LNCAP (cell line): ENCODE measurements around the gene SERPINB12.

Experiments used
- CTCF ChIP-seq: fragments of 450-650 bp; IDR thresholded peaks from 2 replicates; pipeline ENCODE4 v1.5.1; 2017; ENCODE audit warnings: mild to moderate bottlenecking

The SERPINB12 gene

DNA sequence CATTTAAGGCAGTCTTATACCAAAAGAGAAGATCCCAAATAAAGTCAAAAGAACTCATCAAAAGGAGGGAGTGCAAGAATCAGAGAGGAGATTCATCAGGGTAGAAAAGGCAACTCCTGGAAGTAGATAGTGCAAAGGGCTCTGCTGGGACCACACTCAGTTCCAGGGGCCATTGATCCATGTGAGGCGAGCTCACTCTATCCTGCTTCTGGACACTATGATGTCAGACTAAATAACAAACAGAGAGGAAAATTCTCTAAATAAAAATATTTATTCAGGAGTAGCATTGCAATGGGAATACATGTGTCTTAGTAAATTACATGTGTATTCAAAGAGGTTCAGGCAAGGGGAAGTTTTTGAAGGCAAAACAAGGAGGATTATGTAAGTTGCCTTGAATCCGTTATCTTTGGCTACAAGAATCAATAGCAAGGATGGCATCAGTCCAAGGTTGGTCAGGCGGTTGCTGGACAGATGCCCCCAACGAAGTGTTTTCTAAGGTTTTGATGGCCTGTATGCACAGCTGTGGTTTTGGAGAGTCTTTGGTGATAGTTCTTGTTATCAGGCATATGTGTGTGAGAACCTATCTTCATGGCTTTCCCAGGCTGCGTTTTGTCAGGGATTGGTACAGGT is 13.2 kb upstream of the SERPINB12 start:
- TF ChIP-seq CTCF, result no peak

DNA sequence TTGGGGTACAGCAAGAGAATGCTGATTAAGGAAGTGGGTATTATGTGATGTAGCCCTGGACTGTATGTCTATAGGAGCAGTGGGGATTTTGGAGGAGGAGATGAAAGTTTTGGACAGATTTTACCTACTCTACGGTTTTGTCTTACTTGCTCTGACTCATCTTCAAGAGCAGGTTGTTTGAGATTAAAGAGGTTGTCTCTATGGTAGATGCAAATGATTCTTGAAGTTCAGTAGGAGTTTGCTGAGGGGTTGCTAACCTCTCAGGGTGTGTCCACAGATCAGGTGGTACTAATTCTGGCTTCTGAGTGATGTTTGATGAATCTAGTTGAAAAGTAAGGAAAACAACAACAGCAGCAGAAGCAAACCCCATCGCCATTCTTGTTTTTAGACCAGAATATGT is 9.7 kb upstream of the SERPINB12 start:
- no peak for TF ChIP-seq CTCF

- TF ChIP-seq CTCF, result no peak
Measured at GRCh38 chr18:63534615-63535014, 7.6 kb upstream of the SERPINB12 start.

- no peak for TF ChIP-seq CTCF
Measured at GRCh38 chr18:63539904-63540510, 2.2 kb upstream of the SERPINB12 start.

DNA sequence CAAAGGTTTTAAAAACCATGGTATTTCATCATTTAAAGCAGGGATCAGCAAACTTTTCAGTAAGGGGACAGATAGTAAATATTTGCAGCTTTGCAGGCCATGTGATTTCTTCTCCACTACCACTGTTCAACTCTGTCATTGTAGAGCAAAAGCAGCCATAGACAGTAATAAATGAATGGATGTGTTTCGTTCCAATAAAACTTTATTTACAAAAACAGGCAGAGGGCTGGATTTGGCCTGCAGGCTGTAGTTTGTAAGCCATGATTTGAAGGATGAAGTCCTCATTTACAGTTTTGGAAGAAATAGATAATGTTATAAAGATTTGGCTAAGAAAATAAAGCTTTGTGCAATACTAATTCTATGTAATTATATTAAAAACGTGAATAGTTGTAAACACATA is 1.8 kb downstream of the SERPINB12 start:
- TF ChIP-seq CTCF, result no peak

GRCh38 chr18:63545000-63545399 is 2.8 kb downstream of the SERPINB12 start:
- TF ChIP-seq CTCF, result no peak

GRCh38 chr18:63550068-63550467 is 7.9 kb downstream of the SERPINB12 start:
- no peak for TF ChIP-seq CTCF

- no peak for TF ChIP-seq CTCF
Measured at GRCh38 chr18:63551769-63552168, 9.6 kb downstream of the SERPINB12 start.
